Activated CD4-positive, alpha-beta T cell treated with anti-CD3 and anti-CD28 coated beads for 1 hour (primary cell): ENCODE data around the gene AS3MT.

Experiments
- DNase-seq: peaks from one replicate; pipeline ENCODE4 v3.0.0-alpha.2; 2020

AS3MT gene

DNA sequence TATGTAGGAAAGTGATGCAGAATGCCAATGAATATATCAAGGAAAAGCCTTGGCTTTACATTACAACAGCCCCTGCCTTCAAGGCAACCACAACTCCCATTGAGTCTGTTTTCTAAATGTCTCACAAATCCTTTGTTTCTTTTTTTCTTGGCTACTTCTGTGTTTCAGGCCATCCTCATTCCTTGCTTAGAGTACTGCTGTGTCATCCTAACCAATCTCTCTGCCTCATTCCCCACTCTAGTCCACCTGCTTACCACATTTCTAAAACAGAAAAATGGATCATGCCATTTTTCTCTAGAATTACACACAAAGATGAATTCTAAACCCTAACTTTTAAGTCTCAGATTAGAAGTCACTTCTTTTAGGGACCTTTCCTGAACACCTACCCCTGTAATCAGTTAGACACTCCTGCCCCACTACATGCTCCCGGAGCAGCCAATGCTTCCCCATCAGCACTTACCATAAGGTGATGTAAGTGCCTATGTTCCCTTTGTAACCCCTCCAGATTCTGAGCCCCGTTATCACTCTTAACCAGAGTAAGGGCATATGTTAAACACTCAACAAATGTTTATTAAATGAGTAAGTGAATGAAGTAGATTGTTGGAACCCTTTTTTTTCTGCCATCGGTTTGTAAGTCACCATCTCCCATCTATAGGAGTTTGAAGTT is 12.4 kb upstream of the AS3MT start:
- no peak for DNase-seq

DNA sequence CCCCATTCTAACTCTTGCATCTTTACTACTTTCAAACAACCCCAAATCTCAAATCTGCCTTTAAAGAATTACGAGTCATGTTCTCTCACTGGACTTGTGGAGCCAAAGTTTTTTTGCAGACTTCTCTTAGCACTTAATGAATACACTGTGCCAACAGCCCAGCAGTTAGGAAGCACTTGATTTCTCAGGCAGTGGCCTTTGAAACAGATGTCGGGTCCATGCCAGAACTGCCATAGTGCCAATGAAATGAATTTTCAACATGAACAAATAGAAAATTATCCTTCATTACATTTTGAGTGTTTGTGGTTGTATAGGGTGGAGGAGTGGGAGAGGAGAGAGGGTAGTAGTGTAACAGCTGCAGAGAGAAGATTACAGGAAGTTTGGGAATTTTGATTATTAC is 9.4 kb upstream of the AS3MT start:
- no peak for DNase-seq

DNA sequence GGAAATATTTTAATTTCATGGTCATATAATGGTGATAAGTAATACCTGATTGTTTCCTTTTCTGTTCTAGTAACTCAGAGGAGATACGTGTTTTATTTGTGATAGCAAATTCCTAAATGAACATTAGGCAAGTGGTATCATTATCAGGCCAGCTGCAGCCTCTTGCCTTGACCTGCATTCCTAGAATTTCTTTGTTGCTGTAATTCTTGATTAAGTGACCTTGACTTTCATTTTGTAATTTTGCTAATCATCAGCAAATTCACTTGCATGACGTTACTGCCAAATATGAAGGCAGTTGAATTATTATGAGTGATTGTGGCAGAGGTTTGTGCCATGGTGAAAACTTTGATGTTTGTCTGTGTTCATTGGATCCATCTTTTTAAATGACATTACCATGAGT is 5.6 kb upstream of the AS3MT start:
- DNase-seq: no peak

DNA sequence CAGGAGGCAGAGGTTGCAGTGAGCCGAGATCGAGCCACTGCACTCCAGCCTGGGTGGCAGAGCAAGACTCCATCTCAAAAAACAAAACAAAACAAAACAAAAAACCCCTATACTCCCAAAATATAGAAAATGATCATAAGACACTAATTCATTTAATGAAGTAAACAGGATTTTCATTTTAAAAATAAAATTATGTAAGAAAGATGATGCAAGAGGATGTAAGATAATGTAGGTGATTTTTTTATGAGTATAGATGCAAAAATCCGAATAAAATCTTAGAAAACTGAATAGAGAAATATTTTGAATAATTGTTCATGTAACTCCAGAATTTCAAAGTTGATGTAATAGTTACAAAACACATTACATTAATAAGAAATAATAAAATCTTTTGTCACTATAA is 3.6 kb upstream of the AS3MT start:
- DNase-seq: no peak

DNA sequence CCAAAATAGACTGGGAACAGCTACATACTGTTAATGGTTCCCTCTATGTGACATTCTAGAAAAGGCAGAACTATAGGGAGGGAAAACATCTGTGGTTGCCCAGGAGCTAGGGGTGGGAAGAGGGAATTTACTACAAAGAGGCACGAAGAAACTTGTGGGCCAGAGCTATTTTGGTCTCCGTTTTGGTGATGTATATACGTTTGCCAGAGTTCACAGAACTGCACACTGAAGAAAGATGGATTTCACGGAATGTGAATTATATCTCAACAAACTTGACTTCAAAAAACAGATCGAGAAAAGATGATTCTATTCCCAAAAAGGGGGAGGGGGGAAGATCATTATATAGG is 386 bp upstream of the AS3MT start:
- DNase-seq: no peak

DNA sequence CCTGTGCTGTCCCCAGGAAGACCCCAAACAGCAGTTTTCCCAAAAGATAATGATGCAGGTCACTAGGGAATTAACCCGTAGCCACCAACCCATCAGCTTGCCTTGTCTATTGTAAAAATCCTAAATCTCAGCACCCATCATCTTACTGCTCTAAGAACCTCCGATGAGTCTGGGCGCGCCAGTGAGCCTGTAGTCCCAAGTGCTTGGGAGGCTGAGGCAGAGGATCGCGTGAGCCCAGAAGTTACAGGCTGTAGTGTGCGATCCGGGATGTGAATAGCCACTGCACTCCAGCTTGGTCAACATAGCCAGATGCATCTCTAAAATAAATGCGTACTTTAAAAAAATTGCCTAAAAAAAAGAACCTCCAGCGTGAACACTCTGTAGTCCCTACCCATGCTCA is 951 bp downstream of the AS3MT start:
- no peak for DNase-seq

DNA sequence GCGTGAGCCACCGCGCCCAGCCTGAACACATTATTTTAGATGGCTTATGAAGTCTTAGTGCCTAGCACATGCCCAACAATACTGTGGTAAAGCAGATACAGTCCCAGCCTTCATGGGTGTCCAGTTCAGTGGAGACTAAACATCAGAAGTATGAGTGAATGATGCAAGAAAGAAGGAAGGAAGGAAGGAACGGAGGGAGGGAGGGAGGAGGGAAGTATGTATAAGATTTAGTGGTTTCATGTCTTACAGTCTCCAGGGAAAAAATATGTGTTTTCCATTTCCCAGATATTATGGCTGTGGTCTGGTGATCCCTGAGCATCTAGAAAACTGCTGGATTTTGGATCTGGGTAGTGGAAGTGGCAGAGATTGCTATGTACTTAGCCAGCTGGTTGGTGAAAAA is 2.9 kb downstream of the AS3MT start:
- DNase-seq: no peak

GRCh38 chr10:102876747-102877153 is 7.5 kb downstream of the AS3MT start:
- DNase-seq: no peak

DNA sequence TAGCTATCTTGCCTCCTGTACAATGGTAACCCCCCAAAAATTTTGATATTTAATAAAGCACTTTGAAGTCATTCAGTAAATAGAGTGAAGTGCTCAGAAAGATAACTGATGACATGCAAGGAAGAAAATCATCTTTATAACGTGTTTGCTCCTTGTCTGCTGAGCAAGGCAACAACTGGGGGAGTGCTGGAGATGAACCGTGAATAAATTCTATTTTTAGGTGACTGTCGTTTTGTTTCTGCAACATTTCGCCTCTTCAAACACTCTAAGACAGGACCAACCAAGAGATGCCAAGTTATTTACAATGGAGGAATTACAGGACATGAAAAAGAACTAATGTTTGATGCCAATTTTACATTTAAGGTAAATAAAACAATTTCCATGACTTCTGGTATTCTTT is 9.4 kb downstream of the AS3MT start:
- DNase-seq: no peak

GRCh38 chr10:102880256-102880655 is 11.0 kb downstream of the AS3MT start:
- DNase-seq: no peak

GRCh38 chr10:102888048-102888447 is 18.8 kb downstream of the AS3MT start:
- DNase-seq: no peak

DNA sequence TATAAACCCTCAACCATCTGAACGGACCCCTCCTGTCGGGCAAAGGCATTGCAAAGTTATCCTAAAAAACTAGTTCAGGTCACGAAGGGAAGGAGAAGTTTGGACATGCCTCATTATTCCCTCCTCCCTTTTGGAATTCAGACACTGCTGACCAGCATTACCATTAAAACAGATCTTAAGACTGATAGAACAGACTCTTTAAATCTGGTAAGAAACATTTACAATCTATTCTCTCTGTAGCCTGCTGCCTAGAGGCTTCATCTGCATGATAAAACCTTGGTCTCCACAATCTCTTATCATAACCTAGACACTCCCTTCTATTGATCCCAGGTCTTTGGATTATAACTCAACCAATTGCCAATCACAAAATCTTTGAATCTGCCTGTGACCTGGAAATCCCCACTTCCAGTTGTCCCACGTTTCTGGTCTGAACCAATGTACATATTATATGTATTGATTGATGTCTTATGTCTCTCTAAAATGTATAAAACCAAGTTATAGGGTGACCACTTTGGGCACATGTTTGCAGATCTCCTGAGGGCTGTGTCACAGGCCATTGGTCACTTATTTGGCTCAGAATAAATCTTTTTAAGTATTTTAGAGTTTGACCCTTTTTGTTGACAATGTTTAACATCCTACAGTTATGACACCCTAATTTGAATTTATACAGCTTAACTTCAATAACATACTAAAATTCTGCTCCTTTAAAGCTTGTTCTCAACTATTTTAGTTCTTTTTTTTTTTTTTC is 25.4 kb downstream of the AS3MT start:
- no peak for DNase-seq

DNA sequence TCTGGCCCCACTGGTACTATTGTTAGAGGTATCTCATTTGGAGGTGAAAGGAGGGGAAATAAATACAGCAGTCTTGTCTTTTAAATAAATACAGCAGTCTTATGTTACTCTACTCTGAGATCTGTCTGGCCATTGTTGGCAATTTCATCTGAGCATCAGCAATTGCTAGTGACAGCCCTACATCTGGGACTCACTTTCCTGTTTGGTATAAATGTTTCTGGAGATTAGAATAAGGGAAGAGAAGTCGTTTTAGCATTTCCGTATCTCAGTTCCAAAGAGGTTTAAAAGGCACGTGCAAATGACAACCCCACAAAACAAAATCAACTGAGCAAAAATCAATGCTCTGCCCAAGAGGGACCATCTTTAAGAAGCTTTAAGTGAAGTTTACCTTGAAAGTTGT is 30.7 kb downstream of the AS3MT start:
- DNase-seq: no peak

GRCh38 chr10:102904346-102904745 is 35.1 kb downstream of the AS3MT start:
- DNase-seq: no peak

DNA sequence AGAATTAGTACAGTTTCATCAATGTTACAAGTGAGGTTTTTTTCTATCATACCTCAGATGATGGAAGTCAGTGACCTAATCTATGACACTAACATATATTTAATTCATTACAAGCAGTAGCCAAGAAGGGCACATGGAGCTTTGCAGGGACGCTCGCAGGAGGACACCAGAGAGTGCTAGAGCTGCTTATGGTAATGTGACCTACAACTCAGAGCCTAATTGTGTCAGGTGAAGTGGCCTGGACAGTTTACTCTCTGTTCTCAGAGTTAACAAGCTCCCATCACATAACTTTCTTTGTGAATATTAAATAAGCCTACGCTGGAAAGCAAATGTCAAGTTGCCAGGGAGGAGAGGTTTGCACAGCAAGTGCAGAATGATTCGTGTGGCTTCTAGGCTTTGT is 37.2 kb downstream of the AS3MT start:
- DNase-seq: no peak

DNA sequence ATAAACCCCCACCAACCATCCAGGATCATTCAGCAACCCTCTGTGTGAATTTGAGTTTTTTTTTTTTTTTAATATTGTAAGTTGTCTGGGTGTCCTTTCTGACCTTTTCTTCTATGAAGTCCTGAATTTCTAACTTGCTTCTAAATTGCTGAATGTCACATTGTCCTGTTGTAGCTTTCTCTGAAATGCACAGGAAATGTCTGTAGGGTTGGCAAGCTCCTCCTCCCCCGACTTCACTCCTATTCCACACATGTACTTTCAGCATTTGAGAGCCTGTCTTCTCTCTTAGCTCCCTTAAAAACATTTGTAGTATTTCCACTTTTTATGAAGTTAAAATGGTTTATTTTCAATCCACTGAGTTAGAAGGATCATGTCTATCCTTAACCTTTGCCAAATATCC is 45.5 kb downstream of the AS3MT start:
- DNase-seq: no peak

DNA sequence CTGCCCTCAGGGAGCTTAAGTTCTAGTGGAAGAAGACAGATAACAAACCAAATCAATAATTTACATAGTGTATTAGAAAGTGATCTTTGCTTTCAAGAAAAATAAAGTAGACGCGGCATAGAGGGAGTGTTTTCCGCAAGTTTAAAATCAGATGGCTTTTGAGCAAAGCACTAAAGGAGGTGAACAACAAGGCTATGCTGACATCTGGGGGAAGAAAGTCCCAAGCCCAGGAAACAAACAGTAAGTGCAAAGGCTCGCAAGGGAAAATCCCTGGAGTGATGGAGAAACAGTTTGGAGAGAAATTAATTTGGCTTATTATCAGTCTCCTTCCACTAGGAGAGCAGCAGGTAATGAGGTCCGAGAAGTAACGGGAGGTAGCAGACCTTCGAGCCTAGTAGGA is 46.9 kb downstream of the AS3MT start:
- no peak for DNase-seq

DNA sequence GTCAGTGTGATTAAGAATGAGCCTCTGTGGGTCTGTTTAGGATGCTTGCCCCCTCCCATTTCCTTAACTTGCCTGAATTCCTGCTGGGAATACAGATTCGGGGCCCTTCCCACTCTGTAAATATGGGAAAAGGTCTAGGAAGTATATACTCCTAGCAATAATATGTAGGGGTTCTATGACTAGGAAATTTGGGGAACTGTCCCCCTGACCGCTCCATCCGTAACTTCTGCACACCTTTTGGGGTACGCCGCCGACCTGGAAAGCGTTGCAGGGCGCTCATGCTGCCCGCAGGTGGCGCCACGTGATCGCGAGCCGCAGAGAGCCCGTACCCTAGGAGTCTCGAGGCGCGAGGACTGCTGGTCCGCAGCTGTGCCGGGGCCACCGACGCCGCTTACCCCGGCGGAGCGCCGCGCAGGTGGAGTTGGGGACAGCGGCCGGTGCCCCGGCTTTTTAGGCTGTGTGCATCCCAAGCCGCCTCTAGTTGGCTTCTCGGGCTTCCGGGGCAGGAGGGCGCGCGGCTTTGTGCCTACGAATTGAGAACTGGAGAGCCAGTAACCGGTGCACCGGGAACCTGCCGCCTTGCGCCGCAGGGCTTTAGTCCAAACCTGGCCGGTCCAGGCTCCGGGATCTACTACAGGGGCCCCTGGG is 48.2 kb downstream of the AS3MT start:
- peak; percentile 73 for DNase-seq

- peak; percentile 99 for DNase-seq
Observed at GRCh38 chr10:102917962-102918816, 48.9 kb downstream of the AS3MT start, which contains the start of gene CNNM2. Gene CNNM2 (plus strand): TSS chr10:102918294. CDS start chr10:102918481, 187 bp downstream.

DNA sequence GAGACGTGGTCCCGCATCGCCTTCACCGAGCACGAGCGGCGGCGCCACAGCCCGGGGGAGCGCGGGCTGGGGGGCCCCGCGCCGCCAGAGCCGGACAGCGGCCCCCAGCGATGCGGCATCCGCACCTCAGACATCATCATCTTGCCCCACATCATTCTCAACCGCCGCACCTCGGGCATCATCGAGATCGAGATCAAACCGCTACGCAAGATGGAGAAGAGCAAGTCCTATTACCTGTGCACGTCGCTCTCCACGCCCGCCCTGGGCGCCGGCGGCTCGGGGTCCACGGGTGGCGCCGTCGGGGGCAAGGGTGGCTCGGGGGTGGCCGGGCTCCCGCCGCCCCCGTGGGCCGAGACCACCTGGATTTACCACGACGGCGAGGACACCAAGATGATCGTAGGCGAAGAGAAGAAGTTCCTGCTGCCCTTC is 49.6 kb downstream of the AS3MT start:
- DNase-seq: peak; percentile 21

DNA sequence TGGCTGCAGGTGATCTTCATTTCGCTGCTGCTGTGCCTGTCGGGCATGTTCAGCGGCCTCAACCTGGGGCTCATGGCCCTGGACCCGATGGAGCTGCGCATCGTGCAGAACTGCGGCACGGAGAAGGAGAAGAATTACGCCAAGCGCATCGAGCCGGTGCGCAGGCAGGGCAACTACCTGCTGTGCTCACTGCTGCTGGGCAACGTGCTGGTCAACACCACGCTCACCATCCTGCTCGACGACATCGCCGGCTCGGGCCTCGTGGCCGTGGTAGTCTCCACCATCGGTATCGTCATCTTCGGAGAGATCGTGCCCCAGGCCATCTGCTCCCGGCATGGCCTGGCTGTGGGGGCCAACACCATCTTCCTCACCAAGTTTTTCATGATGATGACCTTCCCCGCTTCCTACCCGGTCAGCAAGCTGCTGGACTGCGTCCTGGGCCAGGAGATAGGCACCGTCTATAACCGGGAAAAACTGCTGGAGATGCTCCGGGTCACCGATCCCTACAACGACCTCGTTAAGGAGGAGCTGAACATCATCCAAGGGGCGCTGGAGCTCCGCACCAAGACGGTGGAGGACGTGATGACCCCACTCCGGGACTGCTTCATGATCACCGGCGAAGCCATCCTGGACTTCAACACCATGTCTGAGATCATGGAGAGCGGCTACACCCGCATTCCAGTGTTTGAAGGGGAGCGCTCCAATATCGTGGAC is 50.1 kb downstream of the AS3MT start:
- no peak for DNase-seq

- no peak for DNase-seq
Observed at GRCh38 chr10:102919992-102920739, 50.9 kb downstream of the AS3MT start.
